Neural crest cell (in vitro differentiated cells): ENCODE results near the gene BSN. TPM values are rescaled to one million over a fixed set of nuclear protein-coding genes. Genes with fewer than 3 reads are reported as not detected.
A peak's percentile ranks its signal among the peaks of the same experiment; 100 is the strongest.

Experiments used
- DNase-seq: peaks from one replicate; pipeline ENCODE4 v3.0.0; 2021; ENCODE audit warnings: low read depth, mixed read lengths, low spot score
- H3K27ac Mint-ChIP-seq: one replicate; pipeline ENCODE4 v1.8.0; 2021; ENCODE audit warnings: mild to moderate bottlenecking, mixed read lengths; ENCODE audit not compliant: unreplicated experiment
- H3K27me3 Mint-ChIP-seq: 2 replicates; pipeline ENCODE4 v1.8.0; 2021; ENCODE audit warnings: low read depth, mild to moderate bottlenecking, mixed read lengths
- H3K36me3 Mint-ChIP-seq: 2 replicates; pipeline ENCODE4 v1.8.0; 2021; ENCODE audit warnings: low read depth, mild to moderate bottlenecking, mixed read lengths
- H3K4me1 Mint-ChIP-seq: 2 replicates; pipeline ENCODE4 v1.8.0; 2021; ENCODE audit warnings: mixed read lengths
- H3K4me3 Mint-ChIP-seq: one replicate; pipeline ENCODE4 v1.8.0; 2021; ENCODE audit warnings: mild to moderate bottlenecking, mixed read lengths
- H3K9me3 Mint-ChIP-seq: 2 replicates; pipeline ENCODE4 v1.8.0; 2021; ENCODE audit warnings: mixed read lengths
- total RNA-seq: library from RNA; stranded (reverse); gene quantifications from 2 replicates; pipeline ENCODE4 v1.2.1, GENCODE V29; 2021
- TF ChIP-seq, protein P1 (sequence below): fragments of 200-600 bp; sonication (generic); conservative IDR thresholded peaks from 2 replicates; pipeline ENCODE4 v1.5.0; 2021; ENCODE audit warnings: antibody characterized with exemption, mild to moderate bottlenecking

Gene BSN
- total RNA-seq, 1 donor from 2014 or later, result 6.5 TPM

GRCh38 chr3:49536875-49537533 lies 17.3 kb upstream of the BSN start:
- peak overlapping the region; percentile 19 for H3K27ac Mint-ChIP-seq
- peaks cover 50% of the 10 kb centered on the region for H3K4me1 Mint-ChIP-seq
- peak overlapping the region; percentile 34 for H3K4me3 Mint-ChIP-seq
- DNase-seq, result no peak
- no peaks in the 10 kb centered on the region for H3K27me3 Mint-ChIP-seq
- TF ChIP-seq, protein P1, sequence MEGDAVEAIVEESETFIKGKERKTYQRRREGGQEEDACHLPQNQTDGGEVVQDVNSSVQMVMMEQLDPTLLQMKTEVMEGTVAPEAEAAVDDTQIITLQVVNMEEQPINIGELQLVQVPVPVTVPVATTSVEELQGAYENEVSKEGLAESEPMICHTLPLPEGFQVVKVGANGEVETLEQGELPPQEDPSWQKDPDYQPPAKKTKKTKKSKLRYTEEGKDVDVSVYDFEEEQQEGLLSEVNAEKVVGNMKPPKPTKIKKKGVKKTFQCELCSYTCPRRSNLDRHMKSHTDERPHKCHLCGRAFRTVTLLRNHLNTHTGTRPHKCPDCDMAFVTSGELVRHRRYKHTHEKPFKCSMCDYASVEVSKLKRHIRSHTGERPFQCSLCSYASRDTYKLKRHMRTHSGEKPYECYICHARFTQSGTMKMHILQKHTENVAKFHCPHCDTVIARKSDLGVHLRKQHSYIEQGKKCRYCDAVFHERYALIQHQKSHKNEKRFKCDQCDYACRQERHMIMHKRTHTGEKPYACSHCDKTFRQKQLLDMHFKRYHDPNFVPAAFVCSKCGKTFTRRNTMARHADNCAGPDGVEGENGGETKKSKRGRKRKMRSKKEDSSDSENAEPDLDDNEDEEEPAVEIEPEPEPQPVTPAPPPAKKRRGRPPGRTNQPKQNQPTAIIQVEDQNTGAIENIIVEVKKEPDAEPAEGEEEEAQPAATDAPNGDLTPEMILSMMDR, result no peak
- peaks cover 5% of the 10 kb centered on the region for H3K36me3 Mint-ChIP-seq
- H3K9me3 Mint-ChIP-seq, result no peaks in the 10 kb centered on the region

GRCh38 chr3:49539659-49540560 lies 14.4 kb upstream of the BSN start:
- Mint-ChIP-seq H3K36me3 (no peaks in the 10 kb centered on the region), H3K9me3 (no peaks in the 10 kb centered on the region), H3K4me3 (peak overlapping the region; percentile 83), H3K4me1 (peaks cover 34% of the 10 kb centered on the region), H3K27me3 (peaks cover 14% of the 10 kb centered on the region), H3K27ac (peak overlapping the region; percentile 62)
- DNase-seq, result peak; percentile 99
- TF ChIP-seq, protein P1, result peak; percentile 89

- peak overlapping the region; percentile 77 for H3K4me3 Mint-ChIP-seq
These were observed 2.2 kb upstream of the BSN start for GRCh38 chr3:49552087-49552486.

DNA sequence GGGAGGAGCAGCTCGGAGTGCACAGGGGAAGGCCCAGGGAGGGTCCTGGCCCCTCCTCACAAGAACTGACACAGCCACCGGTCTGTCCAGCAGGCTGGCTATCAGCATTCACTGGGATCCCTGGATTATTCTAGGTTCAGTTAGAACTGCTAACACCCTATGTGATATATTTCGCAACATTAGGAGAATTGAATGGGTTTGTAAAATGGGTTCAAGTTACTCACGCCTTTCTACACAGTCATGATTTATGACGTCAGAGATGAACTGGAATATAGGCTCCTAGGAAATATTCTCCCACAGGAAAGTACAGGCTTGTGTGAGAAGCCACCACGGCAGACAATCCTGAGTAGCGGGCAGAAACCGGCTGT lies 969 bp upstream of the BSN start:
- Mint-ChIP-seq H3K4me1 (peaks cover 23% of the 10 kb centered on the region), H3K27ac (peak overlapping the region; percentile 99), H3K36me3 (no peaks in the 10 kb centered on the region), H3K4me3 (peak overlapping the region; percentile 94), H3K9me3 (no peaks in the 10 kb centered on the region), H3K27me3 (peaks cover 7% of the 10 kb centered on the region)
- DNase-seq, result no peak
- TF ChIP-seq, protein P1, result no peak

More at GRCh38 chr3:49552087-49552486, 2.2 kb upstream of the BSN start:
- TF ChIP-seq, protein P1, result no peak
- DNase-seq, result no peak
- Mint-ChIP-seq H3K4me1 (peaks cover 23% of the 10 kb centered on the region), H3K27me3 (peaks cover 7% of the 10 kb centered on the region), H3K36me3 (no peaks in the 10 kb centered on the region), H3K27ac (no peak overlapping the region), H3K9me3 (no peaks in the 10 kb centered on the region)

DNA sequence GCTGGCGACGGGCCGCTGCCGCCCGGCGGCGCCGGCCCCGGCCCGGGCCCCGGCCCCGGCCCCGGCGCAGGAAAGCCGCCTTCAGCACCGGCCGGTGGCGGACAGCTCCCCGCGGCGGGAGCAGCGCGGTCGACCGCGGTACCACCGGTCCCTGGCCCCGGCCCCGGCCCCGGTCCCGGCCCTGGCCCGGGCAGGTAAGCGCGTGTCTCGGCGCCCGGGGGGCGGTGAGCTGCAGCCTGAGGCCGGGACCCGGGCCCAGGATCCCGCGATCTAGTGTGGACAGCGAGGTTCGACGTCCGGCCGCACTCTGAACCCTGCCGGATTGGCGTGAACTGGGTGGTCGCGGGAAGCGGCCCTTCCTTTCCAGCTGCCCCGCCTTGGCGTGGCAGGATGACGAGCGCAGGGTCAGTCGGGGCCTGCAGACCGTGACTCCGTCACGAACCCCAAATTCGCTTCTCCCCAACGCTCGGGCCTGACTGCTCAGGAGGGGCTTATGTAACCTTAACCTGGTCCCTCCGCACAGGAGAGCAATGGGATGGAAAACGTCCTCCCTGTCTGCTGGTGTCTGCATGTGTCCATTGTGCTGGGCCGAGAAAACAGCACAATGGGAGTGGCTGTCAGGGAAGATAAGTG lies 472 bp downstream of the BSN start:
- Mint-ChIP-seq H3K4me1 (peaks cover 30% of the 10 kb centered on the region), H3K27ac (peak overlapping the region; percentile 86), H3K27me3 (peaks cover 7% of the 10 kb centered on the region), H3K9me3 (peaks cover 3% of the 10 kb centered on the region), H3K4me3 (peak overlapping the region; percentile 86), H3K36me3 (peaks cover 2% of the 10 kb centered on the region)
- TF ChIP-seq, protein P1, result no peak
- DNase-seq, result peak; percentile 63
